GM12878 (cell line): Measurements from ENCODE around the gene DNAAF1. TPM values are rescaled to one million over a fixed set of nuclear protein-coding genes. Genes with fewer than 3 reads are reported as not detected.

Experiments
- ATAC-seq: fragments of 200-7000 bp; cut with Tn5 transposase; 3 replicates; pipeline ENCODE4 v1.9.1; 2020; ENCODE audit warnings: mild to moderate bottlenecking, moderate library complexity
- BruUV-seq: library from RNA; stranded (reverse); fragments of 400-500 nt; replicated peaks from 2 replicates; lab custom pipeline; 2021; lab: Mats Ljungman, UMichigan
- CTCF ChIA-PET: fragments of 300-600 bp; sonication (Branson Sonifier 250); formaldehyde crosslinking; extraction: SDS; loops from one replicate; lab custom pipeline; 2021; ENCODE audit warnings: inconsistent platforms; lab: Yijun Ruan, JAX
- POLR2A ChIA-PET: fragments of 350-600 bp; formaldehyde crosslinking; extraction: SDS; loops from one replicate; lab custom pipeline; 2021; ENCODE audit warnings: inconsistent platforms; lab: Charles Lee
- RAD21 ChIA-PET: fragments of 300-600 bp; sonication (Branson Sonifier 250); formaldehyde crosslinking; loops from one replicate; lab custom pipeline; 2023; ENCODE audit warnings: antibody characterized with exemption; ENCODE audit not compliant: unreplicated experiment; lab: Charles Lee
- SMC1A ChIA-PET: fragments of 300-600 bp; sonication (Branson Sonifier 250); formaldehyde crosslinking; loops from one replicate; lab custom pipeline; 2023; ENCODE audit not compliant: unreplicated experiment, uncharacterized antibody; lab: Charles Lee
- DNase-seq: peaks from one replicate; pipeline ENCODE4 v3.0.0-alpha.2; 2011; ENCODE audit warnings: low read depth, low spot score
- FAIRE-seq: peaks from 3 replicates; lab custom pipeline; 2011; peaks lifted over from hg19 to GRCh38; lab: Jason Lieb, UNC
- H2AFZ ChIP-seq: 2 replicates; pipeline ENCODE4 v1.6.0; 2011; ENCODE audit warnings: low read depth, low read length, control low read depth; ENCODE audit not compliant: control insufficient read depth
- H3K27ac ChIP-seq: 2 replicates; pipeline ENCODE4 v1.5.1; 2011; ENCODE audit warnings: control low read depth; ENCODE audit not compliant: control insufficient read depth, insufficient read depth
- H3K27me3 ChIP-seq, 2 experiments: replicated peaks in 1 of 2; 2 replicates each; pipeline versions ENCODE4 v1.6.0 to v1.6.1; 2011; ENCODE audit warnings: low read length in 1 of 2; ENCODE audit not compliant: control insufficient read depth in 2 of 2, insufficient read depth in 2 of 2
- H3K36me3 ChIP-seq, 2 experiments: 2 replicates each; pipeline ENCODE4 v1.5.1; 2011; ENCODE audit warnings: low read length in 1 of 2; ENCODE audit not compliant: control insufficient read depth in 2 of 2, insufficient read depth in 2 of 2
- H3K4me1 ChIP-seq: 2 replicates; pipeline ENCODE4 v1.6.1; 2011; ENCODE audit warnings: mild to moderate bottlenecking, low read length, moderate library complexity, mixed read lengths; ENCODE audit not compliant: control insufficient read depth, insufficient read depth
- H3K4me2 ChIP-seq: 2 replicates; pipeline ENCODE4 v1.6.0; 2011; ENCODE audit warnings: control low read depth; ENCODE audit not compliant: control insufficient read depth, insufficient read depth
- H3K4me3 ChIP-seq: fragments of 200-600 bp; sonication (generic); 2 replicates; pipeline ENCODE4 v1.5.1; 2016
- H3K79me2 ChIP-seq: 2 replicates; pipeline ENCODE4 v1.6.0; 2011; ENCODE audit warnings: low read length; ENCODE audit not compliant: control insufficient read depth, insufficient read depth
- H3K9ac ChIP-seq: 2 replicates; pipeline ENCODE4 v1.8.0; 2011; ENCODE audit warnings: low read length, control low read depth, mixed read lengths; ENCODE audit not compliant: control insufficient read depth, insufficient read depth
- H3K9me3 ChIP-seq: replicated peaks from 3 replicates; pipeline ENCODE4 v1.5.1; 2011; ENCODE audit warnings: mild to moderate bottlenecking, low read length; ENCODE audit not compliant: control insufficient read depth, insufficient read depth
- H4K20me1 ChIP-seq: 2 replicates; pipeline ENCODE4 v1.6.0; 2011; ENCODE audit not compliant: control insufficient read depth, insufficient read depth
- ATF7 ChIP-seq: fragments of 450-650 bp; IDR thresholded peaks from 2 replicates; pipeline ENCODE4 v1.6.1; 2016; ENCODE audit warnings: low read depth, mild to moderate bottlenecking
- BCL3 ChIP-seq: IDR thresholded peaks from 2 replicates; pipeline ENCODE4 v1.6.1; 2011; ENCODE audit warnings: borderline replicate concordance, low read depth, mild to moderate bottlenecking, moderate library complexity, low read length; ENCODE audit not compliant: insufficient read depth, poor library complexity, severe bottlenecking
- FOXK2 ChIP-seq: fragments of 450-650 bp; IDR thresholded peaks from 2 replicates; pipeline ENCODE4 v1.6.1; 2017; ENCODE audit warnings: mild to moderate bottlenecking, moderate library complexity
- HCFC1 ChIP-seq: fragments of 150-350 bp; IDR thresholded peaks from 2 replicates; pipeline ENCODE4 v1.6.1; 2014; ENCODE audit warnings: low read length
- IRF5 ChIP-seq: fragments of 450-650 bp; IDR thresholded peaks from 2 replicates; pipeline ENCODE4 v1.6.1; 2017; ENCODE audit warnings: borderline replicate concordance
- KAT2A ChIP-seq: conservative IDR thresholded peaks from 2 replicates; pipeline ENCODE4 v1.6.1; 2011; ENCODE audit warnings: low read depth, low read length; ENCODE audit not compliant: control insufficient read depth
- KLF5 ChIP-seq: fragments of 450-650 bp; IDR thresholded peaks from 2 replicates; pipeline ENCODE4 v1.6.1; 2014; ENCODE audit warnings: mild to moderate bottlenecking; ENCODE audit not compliant: partially characterized antibody
- MEF2B ChIP-seq: fragments of 450-650 bp; IDR thresholded peaks from 2 replicates; pipeline ENCODE4 v1.6.1; 2018; ENCODE audit warnings: mild to moderate bottlenecking, moderate library complexity; ENCODE audit not compliant: partially characterized antibody, poor library complexity, severe bottlenecking
- PML ChIP-seq: IDR thresholded peaks from 2 replicates; pipeline ENCODE4 v1.6.1; 2012; ENCODE audit warnings: low read length, inconsistent platforms
- PRDM15 ChIP-seq: fragments of 450-650 bp; formaldehyde crosslinking; IDR thresholded peaks from 2 replicates; pipeline ENCODE4 v1.4.0; 2020; ENCODE audit warnings: mild to moderate bottlenecking, moderate library complexity
- RCOR1 ChIP-seq: conservative IDR thresholded peaks from 2 replicates; pipeline ENCODE4 v1.6.1; 2012; ENCODE audit warnings: low read depth, low read length, improper control_type of control experiment
- ZNF207 ChIP-seq: fragments of 450-650 bp; IDR thresholded peaks from 2 replicates; pipeline ENCODE4 v1.6.1; 2014; ENCODE audit warnings: antibody characterized with exemption, mild to moderate bottlenecking, borderline replicate concordance
- WGBS: methylation state at CpG from one replicate; pipeline ENCODE4 v1.1.6; 2016; ENCODE audit warnings: low lambda C conversion rate; ENCODE audit not compliant: insufficient replicate concordance, insufficient coverage; ENCODE audit errors: missing lambda C conversion rate; 5-methylcytosine and 5-hydroxymethylcytosine counted together
- in situ Hi-C: fragments of 300-500 bp; cut with MboI; formaldehyde crosslinking; loops from 9 replicates; pipeline ENCODE4 v1.14.3; 2018; ENCODE audit warnings: mixed read lengths
- intact Hi-C: fragments of 100-400 bp; cut with micrococcal nuclease; formaldehyde crosslinking; loops from one replicate; pipeline ENCODE4 v1.14.2; 2022; ENCODE audit not compliant: unreplicated experiment
- polyA plus RNA-seq, 11 experiments: library from polyadenylated mRNA; depleted of rRNA in 4 of 11; unstranded in 6 of 11; stranded (reverse) in 5 of 11; fragments of >200 nt; fragmentation: Nextera tagmentation in 4 of 11; fragmentation: Illumina TruSeq in 1 of 11; extraction: Ambion mirVana in 4 of 11; extraction: Trizol in 1 of 11; gene quantifications; 1 replicate in 1 of 11; 2 replicates in 10 of 11; pipeline versions ENCODE4 v1.2.1 to v1.2.3, GENCODE V29; 2011 to 2016; ENCODE audit warnings: inconsistent platforms in 2 of 11, missing spikeins in 2 of 11, low read depth in 1 of 11
- total RNA-seq, 4 experiments: library from RNA; depleted of rRNA in 3 of 4; stranded (reverse); fragments of >200 nt in 3 of 4; fragmentation: Illumina TruSeq in 1 of 4; extraction: Trizol in 1 of 4; gene quantifications; 2 replicates each; pipeline versions ENCODE4 v1.2.1 to v1.2.3, GENCODE V29; 2013 to 2021
- TF ChIP-seq, protein P1 (sequence below): IDR thresholded peaks from 2 replicates; pipeline ENCODE4 v1.6.1; 2012; ENCODE audit warnings: low read depth, low read length, improper control_type of control experiment

Gene DNAAF1
- total and polyA plus RNA-seq, 10 of the 15 experiments (the other 5 are each of a cell fraction or from before 2014, with no cell fraction given) = 0.02 to 0.76 (median 0.08) TPM; not detected in 6

- Histone ChIP-seq H3K4me1 (no peaks in the 10 kb centered on the region), H3K9me3 (no peaks in the 10 kb centered on the region), H3K27me3 (no peaks in the 10 kb centered on the region), H3K36me3 (peaks cover 3 to 23% of the 10 kb centered on the region in 2 experiments; a peak in 3 of 4 replicates), H3K9ac (no peak overlapping the region), H3K4me2 (no peak overlapping the region), H3K4me3 (no peak overlapping the region), H4K20me1 (no peaks in the 10 kb centered on the region), H3K79me2 (peaks cover 17% of the 10 kb centered on the region), H2AFZ (no peak overlapping the region), H3K27ac (no peak overlapping the region)
- FAIRE-seq = no peak
- DNase-seq = no peak
- RAD21 ChIA-PET = no interaction called here
- SMC1A ChIA-PET = no interaction called here
- POLR2A ChIA-PET = no interaction called here
- WGBS = 94% methylated on average over 24 of the region's 26 CpGs
- intact Hi-C loops (no loop called here), in situ Hi-C loops (loop anchor here (5.0 kb wide), 1 partner anchor 226 kb away; no protein-coding TSS in a partner anchor)
- CTCF ChIA-PET = no interaction called here
- no peak for ATAC-seq
- no TSS peak for BruUV-seq
- TF ChIP-seq BCL3 = no peak
- TF ChIP-seq MEF2B = no peak
- no peak for TF ChIP-seq PRDM15 (CRISPR knock-in tag)
- TF ChIP-seq PML = no peak
- TF ChIP-seq KLF5 = no peak
- no peak for TF ChIP-seq KAT2A
- no peak for TF ChIP-seq ATF7
- no peak for TF ChIP-seq FOXK2
- TF ChIP-seq ZNF207 = no peak
- no peak for TF ChIP-seq IRF5
- no peak for TF ChIP-seq HCFC1
- TF ChIP-seq RCOR1 = no peak
- TF ChIP-seq, protein P1, sequence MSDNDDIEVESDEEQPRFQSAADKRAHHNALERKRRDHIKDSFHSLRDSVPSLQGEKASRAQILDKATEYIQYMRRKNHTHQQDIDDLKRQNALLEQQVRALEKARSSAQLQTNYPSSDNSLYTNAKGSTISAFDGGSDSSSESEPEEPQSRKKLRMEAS = no peak
Observed at GRCh38 chr16:84182680-84183571, 37.8 kb downstream of the DNAAF1 start.
